ENCODE data around the gene APOBEC3F.

DNA sequence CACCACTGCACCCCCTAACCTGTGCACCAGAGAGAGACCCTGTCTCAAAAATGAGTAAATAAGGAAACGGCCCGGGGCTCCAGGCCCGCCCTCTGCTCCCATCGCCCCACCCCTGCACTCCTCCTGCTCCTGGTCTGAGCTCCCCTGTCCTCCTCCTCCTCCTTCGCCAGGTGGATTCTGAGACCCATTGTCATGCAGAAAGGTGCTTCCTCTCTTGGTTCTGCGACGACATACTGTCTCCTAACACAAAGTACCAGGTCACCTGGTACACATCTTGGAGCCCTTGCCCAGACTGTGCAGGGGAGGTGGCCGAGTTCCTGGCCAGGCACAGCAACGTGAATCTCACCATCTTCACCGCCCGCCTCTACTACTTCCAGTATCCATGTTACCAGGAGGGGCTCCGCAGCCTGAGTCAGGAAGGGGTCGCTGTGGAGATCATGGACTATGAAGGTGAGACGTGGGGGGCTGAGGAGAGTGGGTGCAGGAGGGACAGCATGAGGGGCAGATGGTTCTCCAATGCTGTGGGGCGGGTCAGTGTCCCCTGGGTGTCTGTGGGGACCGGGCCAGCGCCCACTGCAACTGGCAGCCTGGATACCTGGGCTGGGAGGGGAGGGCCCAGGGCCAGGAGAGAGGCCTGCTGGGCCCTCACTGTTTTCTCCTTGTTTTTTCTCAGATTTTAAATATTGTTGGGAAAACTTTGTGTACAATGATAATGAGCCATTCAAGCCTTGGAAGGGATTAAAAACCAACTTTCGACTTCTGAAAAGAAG, 22.9 kb upstream of the APOBEC3F start:
- TF ChIP-seq CTCF (IDR thresholded peaks at IDR 0.05) (no peak), POLR2A (IDR thresholded peaks at IDR 0.05) (no peak)

Measured in thyroid gland (tissue), 4 donors.